Measurements from ENCODE around the gene GNAQ.

DNA sequence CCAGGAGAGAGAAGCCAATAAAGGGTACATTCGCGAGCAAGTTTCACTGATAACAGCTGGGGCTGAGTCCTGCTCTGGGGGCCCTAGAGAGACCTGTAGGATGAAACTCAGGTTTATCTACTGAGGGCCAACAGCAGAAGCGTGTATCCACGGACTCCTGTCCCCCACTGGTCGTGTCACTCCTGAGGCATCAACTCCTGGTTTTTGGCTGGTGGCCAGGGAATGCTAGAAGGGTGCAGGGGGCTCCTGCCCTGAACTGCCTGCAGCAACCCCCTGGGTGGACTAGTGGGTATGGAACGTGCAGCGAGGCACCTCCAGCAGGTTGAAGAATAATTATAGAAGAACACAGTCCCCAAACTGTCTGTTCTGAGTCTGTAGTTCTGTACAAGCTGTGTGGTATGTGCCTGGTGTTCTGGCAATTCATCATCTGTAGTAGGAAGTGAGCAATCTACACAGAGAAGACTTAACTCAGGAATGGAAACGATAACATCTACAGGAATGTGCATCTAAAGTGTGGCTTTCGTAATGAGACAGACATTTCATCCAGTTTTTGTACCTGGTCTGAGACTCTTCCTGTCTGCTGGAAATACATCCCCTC lies 319.0 kb downstream of the GNAQ start:
- TF ChIP-seq YY1 (IDR thresholded peaks at IDR 0.05; ENCODE audit: low read depth) = no peak
- no peak for TF ChIP-seq CREB1 (IDR thresholded peaks at IDR 0.05; ENCODE audit: low read depth)

All from Ishikawa (cell line).